Osteoblast (primary cell): ENCODE results near the gene KIT. TPM values are rescaled to one million over a fixed set of nuclear protein-coding genes. Genes with fewer than 3 reads are reported as not detected.

Source experiments
- DNase-seq: peaks from one replicate; pipeline ENCODE4 v3.0.0; 2011; ENCODE audit warnings: low spot score, mixed read lengths; ENCODE audit not compliant: insufficient read length; ENCODE audit errors: missing footprints
- H2AFZ ChIP-seq: 2 replicates; pipeline ENCODE4 v1.6.0; 2011; ENCODE audit warnings: mild to moderate bottlenecking, low read length
- H3K27ac ChIP-seq: 2 replicates; pipeline ENCODE4 v1.5.1; 2011; ENCODE audit warnings: mild to moderate bottlenecking, low read depth, low read length, moderate library complexity
- H3K27me3 ChIP-seq: 2 replicates; pipeline ENCODE4 v1.6.0; 2012; ENCODE audit warnings: mild to moderate bottlenecking, control low read depth, inconsistent platforms, low read length, moderate library complexity; ENCODE audit not compliant: insufficient read depth
- H3K36me3 ChIP-seq: 2 replicates; pipeline ENCODE4 v1.5.1; 2011; ENCODE audit warnings: mild to moderate bottlenecking, low read length, control low read depth, moderate library complexity; ENCODE audit not compliant: insufficient read depth
- H3K4me1 ChIP-seq: 2 replicates; pipeline ENCODE4 v1.5.1; 2011; ENCODE audit warnings: mild to moderate bottlenecking, low read length, control low read depth, moderate library complexity; ENCODE audit not compliant: insufficient read depth
- H3K4me2 ChIP-seq: 2 replicates; pipeline ENCODE4 v1.6.0; 2011; ENCODE audit warnings: mild to moderate bottlenecking, low read length; ENCODE audit not compliant: insufficient read depth
- H3K4me3 ChIP-seq: fragments of 200-600 bp; sonication (generic); 3 replicates; pipeline ENCODE4 v1.5.1; 2012; ENCODE audit warnings: mild to moderate bottlenecking, low read length, inconsistent platforms; ENCODE audit not compliant: insufficient read depth
- H3K79me2 ChIP-seq: 2 replicates; pipeline ENCODE4 v1.6.0; 2012; ENCODE audit warnings: mild to moderate bottlenecking, low read length, control low read depth, inconsistent platforms; ENCODE audit not compliant: insufficient read depth
- H3K9me3 ChIP-seq: 2 replicates; pipeline ENCODE4 v1.5.1; 2011; ENCODE audit warnings: low read depth, low read length, control low read depth
- H4K20me1 ChIP-seq: 2 replicates; pipeline ENCODE4 v1.6.0; 2012; ENCODE audit warnings: mild to moderate bottlenecking, low read length, control low read depth; ENCODE audit not compliant: insufficient read depth
- total RNA-seq: library from RNA; depleted of rRNA; stranded (reverse); fragments of >200 nt; gene quantifications from 2 replicates; pipeline ENCODE4 v1.2.3, GENCODE V29; 2012
- TF ChIP-seq, protein P1 (sequence below): IDR thresholded peaks from 2 replicates; pipeline ENCODE4 v1.5.1; 2011; ENCODE audit warnings: mild to moderate bottlenecking, low read depth, low read length, moderate library complexity; ENCODE audit errors: extremely low read depth

KIT gene
- total RNA-seq, 1 donor = 0.36 TPM

- Histone ChIP-seq H3K36me3 (no peaks in the 10 kb centered on the region), H3K27ac (no peak overlapping the region), H3K4me3 (no peak overlapping the region), H3K4me2 (no peak overlapping the region), H3K79me2 (no peaks in the 10 kb centered on the region), H3K27me3 (no peaks in the 10 kb centered on the region), H4K20me1 (no peaks in the 10 kb centered on the region), H3K9me3 (no peaks in the 10 kb centered on the region), H3K4me1 (no peaks in the 10 kb centered on the region), H2AFZ (no peak overlapping the region)
- TF ChIP-seq, protein P1, sequence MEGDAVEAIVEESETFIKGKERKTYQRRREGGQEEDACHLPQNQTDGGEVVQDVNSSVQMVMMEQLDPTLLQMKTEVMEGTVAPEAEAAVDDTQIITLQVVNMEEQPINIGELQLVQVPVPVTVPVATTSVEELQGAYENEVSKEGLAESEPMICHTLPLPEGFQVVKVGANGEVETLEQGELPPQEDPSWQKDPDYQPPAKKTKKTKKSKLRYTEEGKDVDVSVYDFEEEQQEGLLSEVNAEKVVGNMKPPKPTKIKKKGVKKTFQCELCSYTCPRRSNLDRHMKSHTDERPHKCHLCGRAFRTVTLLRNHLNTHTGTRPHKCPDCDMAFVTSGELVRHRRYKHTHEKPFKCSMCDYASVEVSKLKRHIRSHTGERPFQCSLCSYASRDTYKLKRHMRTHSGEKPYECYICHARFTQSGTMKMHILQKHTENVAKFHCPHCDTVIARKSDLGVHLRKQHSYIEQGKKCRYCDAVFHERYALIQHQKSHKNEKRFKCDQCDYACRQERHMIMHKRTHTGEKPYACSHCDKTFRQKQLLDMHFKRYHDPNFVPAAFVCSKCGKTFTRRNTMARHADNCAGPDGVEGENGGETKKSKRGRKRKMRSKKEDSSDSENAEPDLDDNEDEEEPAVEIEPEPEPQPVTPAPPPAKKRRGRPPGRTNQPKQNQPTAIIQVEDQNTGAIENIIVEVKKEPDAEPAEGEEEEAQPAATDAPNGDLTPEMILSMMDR = no peak
- DNase-seq = no peak
Measured at GRCh38 chr4:54723820-54724219, 66.1 kb downstream of the KIT start.

- Histone ChIP-seq H3K79me2 (no peaks in the 10 kb centered on the region), H3K4me1 (no peaks in the 10 kb centered on the region), H3K36me3 (no peaks in the 10 kb centered on the region), H3K4me3 (no peak overlapping the region), H2AFZ (no peak overlapping the region), H4K20me1 (no peaks in the 10 kb centered on the region), H3K27ac (no peak overlapping the region), H3K27me3 (no peaks in the 10 kb centered on the region), H3K4me2 (no peak overlapping the region), H3K9me3 (no peaks in the 10 kb centered on the region)
- DNase-seq = no peak
- TF ChIP-seq, protein P1 = no peak
Measured at GRCh38 chr4:54726907-54727306, 69.2 kb downstream of the KIT start.

GRCh38 chr4:54727346-54727745, 69.6 kb downstream of the KIT start:
- H2AFZ ChIP-seq = no peak overlapping the region
- DNase-seq = no peak
- H3K4me1 ChIP-seq = no peaks in the 10 kb centered on the region
- H3K4me2 ChIP-seq = no peak overlapping the region
- H4K20me1 ChIP-seq = no peaks in the 10 kb centered on the region
- TF ChIP-seq, protein P1 = no peak
- no peaks in the 10 kb centered on the region for H3K27me3 ChIP-seq
- H3K9me3 ChIP-seq = no peaks in the 10 kb centered on the region
- no peak overlapping the region for H3K27ac ChIP-seq
- H3K36me3 ChIP-seq = no peaks in the 10 kb centered on the region
- no peaks in the 10 kb centered on the region for H3K79me2 ChIP-seq
- H3K4me3 ChIP-seq = no peak overlapping the region

GRCh38 chr4:54728368-54728767, 70.6 kb downstream of the KIT start:
- Histone ChIP-seq H3K36me3 (no peaks in the 10 kb centered on the region), H3K9me3 (no peaks in the 10 kb centered on the region), H3K27ac (no peak overlapping the region), H3K79me2 (no peaks in the 10 kb centered on the region), H3K27me3 (no peaks in the 10 kb centered on the region), H3K4me2 (no peak overlapping the region), H3K4me3 (no peak overlapping the region), H4K20me1 (no peaks in the 10 kb centered on the region), H2AFZ (no peak overlapping the region), H3K4me1 (no peaks in the 10 kb centered on the region)
- DNase-seq = no peak
- TF ChIP-seq, protein P1 = no peak
